HFF-Myc (cell line): ENCODE results near the gene PARP6.

Source experiments
- DNase-seq: peaks from one replicate; pipeline ENCODE4 v3.0.0-alpha.2; 2011; ENCODE audit warnings: low read depth; ENCODE audit errors: extremely low read depth
- H3K4me3 ChIP-seq: replicated peaks from 2 replicates; pipeline ENCODE4 v1.5.1; 2011; ENCODE audit warnings: low read depth, mild to moderate bottlenecking, control low read depth, low read length
- CTCF ChIP-seq: IDR thresholded peaks from 2 replicates; pipeline ENCODE4 v1.5.1; 2012; ENCODE audit warnings: mild to moderate bottlenecking, low read depth, low read length, control low read depth; ENCODE audit errors: missing control alignments

Gene PARP6

GRCh38 chr15:72238586-72238985 is 33.8 kb downstream of the PARP6 start:
- TF ChIP-seq CTCF: no peak
- no peak overlapping the region for H3K4me3 ChIP-seq
- DNase-seq: no peak

- TF ChIP-seq CTCF: no peak
Measured at GRCh38 chr15:72237853-72238224, 34.5 kb downstream of the PARP6 start.

DNA sequence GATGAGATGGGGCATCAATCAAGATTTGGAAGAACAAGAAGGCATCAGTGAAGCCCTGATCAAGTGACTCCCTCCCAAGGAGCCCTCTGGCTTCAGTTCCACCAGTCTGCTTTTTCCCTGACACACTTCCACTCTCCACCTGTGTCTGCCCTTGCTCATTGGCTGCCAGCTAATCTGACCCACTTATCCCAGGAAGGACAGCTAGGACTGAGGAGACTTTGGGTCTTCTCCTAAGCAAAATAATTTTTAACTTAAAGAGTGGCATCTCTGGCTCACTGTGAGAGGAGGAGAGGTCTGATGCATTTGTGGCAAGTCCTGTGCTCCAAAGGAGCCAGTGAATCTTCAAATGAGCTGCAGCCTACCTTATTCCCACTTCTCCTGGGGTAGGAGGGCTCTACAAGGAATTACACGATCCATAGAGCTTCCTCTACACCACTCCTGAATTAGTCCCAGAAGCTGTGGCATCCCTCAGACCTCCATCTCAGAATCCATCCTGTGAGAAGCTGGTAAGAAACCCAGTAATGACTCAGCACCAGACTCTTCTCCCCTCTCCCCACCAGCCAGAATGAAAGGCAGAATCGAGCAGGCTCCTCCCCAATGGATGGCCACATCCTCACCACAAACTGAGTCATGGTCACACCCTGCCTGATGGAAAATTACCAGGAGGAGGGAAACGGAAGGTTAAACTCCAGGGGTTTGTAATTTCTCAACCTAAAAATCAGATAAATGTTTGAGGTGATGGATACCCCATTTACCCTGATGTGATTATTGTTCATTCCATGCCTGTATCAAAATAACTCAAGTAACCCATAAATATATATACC is 35.1 kb downstream of the PARP6 start:
- no peak for TF ChIP-seq CTCF
- H3K4me3 ChIP-seq: peak overlapping the region; percentile 54
- DNase-seq: peak; percentile 95

More at GRCh38 chr15:72237853-72238224, 34.5 kb downstream of the PARP6 start:
- no peak overlapping the region; the same call in 1 of the 2 replicates for H3K4me3 ChIP-seq
- no peak for DNase-seq

- TF ChIP-seq CTCF: no peak
- no peak for DNase-seq
- peak overlapping the region; percentile 54 for H3K4me3 ChIP-seq
Measured at GRCh38 chr15:72236381-72237003, 35.9 kb downstream of the PARP6 start.

GRCh38 chr15:72235298-72235697 is 37.1 kb downstream of the PARP6 start:
- no peak overlapping the region for H3K4me3 ChIP-seq
- no peak for TF ChIP-seq CTCF
- DNase-seq: no peak

- H3K4me3 ChIP-seq: no peak overlapping the region
- DNase-seq: no peak
- TF ChIP-seq CTCF: no peak
Measured at GRCh38 chr15:72233769-72234168, 38.6 kb downstream of the PARP6 start.
